ENCODE measurements around the gene CLIC1.

CLIC1 gene

GRCh38 chr6:31706599-31706998 lies 29.7 kb downstream of the CLIC1 start, which contains the start of gene LY6G6F:
TSS of gene LY6G6F (plus strand) at chr6:31706866. CDS start at chr6:31706907, 41 bp downstream.
- Histone ChIP-seq H3K36me3 (ENCODE audit: insufficient read depth, low read length) (no peaks in the 10 kb centered on the region), H3K9me2 (replicated peaks; ENCODE audit: low read depth, low read length) (no peaks in the 10 kb centered on the region), H3K4me3 (ENCODE audit: low read length, poor library complexity, severe bottlenecking) (no peak within 1 kb of the TSS), H3K4me1 (ENCODE audit: insufficient read depth, low read length, poor library complexity, severe bottlenecking) (peaks cover 20% of the 10 kb centered on the region), H4K20me1 (ENCODE audit: insufficient read depth, low read length, poor library complexity, severe bottlenecking) (peaks cover 6% of the 10 kb centered on the region), H3K9me3 (ENCODE audit: insufficient read depth, low read depth, low read length) (no peaks in the 10 kb centered on the region), H3K4me2 (ENCODE audit: low read depth, low read length, poor library complexity, severe bottlenecking) (no peak within 1 kb of the TSS), H3K79me2 (ENCODE audit: insufficient read depth, low read length) (peaks cover 12% of the 10 kb centered on the region), H2AFZ (ENCODE audit: low read length) (no peak within 1 kb of the TSS), H3K9ac (ENCODE audit: low read depth, low read length, poor library complexity, severe bottlenecking) (no peak within 1 kb of the TSS), H3F3A (ENCODE audit: low read depth) (no peaks in the 10 kb centered on the region), H3K27me3 (ENCODE audit: insufficient read depth, low read length, poor library complexity, severe bottlenecking) (no peaks in the 10 kb centered on the region)
- TF ChIP-seq EZH2phosphoT487 (IDR thresholded peaks at IDR 0.05; ENCODE audit: borderline replicate concordance) (no peak), CTCF (conservative IDR thresholded peaks at IDR 0.05; ENCODE audit: low read length) (no peak)

GRCh38 chr6:31705931-31706330 lies 30.4 kb downstream of the CLIC1 start:
- no peak for TF ChIP-seq CTCF (conservative IDR thresholded peaks at IDR 0.05; ENCODE audit: low read length)
- no peak for TF ChIP-seq EZH2phosphoT487 (IDR thresholded peaks at IDR 0.05; ENCODE audit: borderline replicate concordance)
- Histone ChIP-seq H2AFZ (ENCODE audit: low read length) (no peak overlapping the region), H3K4me1 (ENCODE audit: insufficient read depth, low read length, poor library complexity, severe bottlenecking) (peaks cover 20% of the 10 kb centered on the region)

GRCh38 chr6:31702819-31703716 lies 33.3 kb downstream of the CLIC1 start, which contains the start of gene ABHD16A:
TSS of gene ABHD16A (minus strand) at chr6:31703324. CDS start at chr6:31703281, 43 bp downstream.
- TF ChIP-seq CTCF (conservative IDR thresholded peaks at IDR 0.05; ENCODE audit: low read length) (no peak), EZH2phosphoT487 (IDR thresholded peaks at IDR 0.05; ENCODE audit: borderline replicate concordance) (no peak)
- H3K4me1 ChIP-seq (ENCODE audit: insufficient read depth, low read length, poor library complexity, severe bottlenecking): peaks cover 19% of the 10 kb centered on the region
- peak within 1 kb of the TSS; percentile 77 for H2AFZ ChIP-seq (ENCODE audit: low read length)
- peak within 1 kb of the TSS; percentile 88 for H3K9ac ChIP-seq (ENCODE audit: low read depth, low read length, poor library complexity, severe bottlenecking)
- peak within 1 kb of the TSS; percentile 88 for H3K4me2 ChIP-seq (ENCODE audit: low read depth, low read length, poor library complexity, severe bottlenecking)
- peak within 1 kb of the TSS; percentile 88 for H3K4me3 ChIP-seq (ENCODE audit: low read length, poor library complexity, severe bottlenecking)
- peaks cover 40% of the 10 kb centered on the region for H3K79me2 ChIP-seq (ENCODE audit: insufficient read depth, low read length)
- H3K27me3 ChIP-seq (ENCODE audit: insufficient read depth, low read length, poor library complexity, severe bottlenecking): no peaks in the 10 kb centered on the region
- peaks cover 15% of the 10 kb centered on the region for H4K20me1 ChIP-seq (ENCODE audit: insufficient read depth, low read length, poor library complexity, severe bottlenecking)
- no peaks in the 10 kb centered on the region for H3K36me3 ChIP-seq (ENCODE audit: insufficient read depth, low read length)
- no peaks in the 10 kb centered on the region for H3K9me3 ChIP-seq (ENCODE audit: insufficient read depth, low read depth, low read length)
- no peaks in the 10 kb centered on the region for H3K9me2 ChIP-seq (replicated peaks; ENCODE audit: low read depth, low read length)
- H3F3A ChIP-seq (ENCODE audit: low read depth): no peaks in the 10 kb centered on the region

More at GRCh38 chr6:31705931-31706330, 30.4 kb downstream of the CLIC1 start:
- no peak overlapping the region for H3K9ac ChIP-seq (ENCODE audit: low read depth, low read length, poor library complexity, severe bottlenecking)
- H3K9me3 ChIP-seq (ENCODE audit: insufficient read depth, low read depth, low read length): no peaks in the 10 kb centered on the region
- H3F3A ChIP-seq (ENCODE audit: low read depth): no peaks in the 10 kb centered on the region
- no peaks in the 10 kb centered on the region for H3K27me3 ChIP-seq (ENCODE audit: insufficient read depth, low read length, poor library complexity, severe bottlenecking)
- H3K36me3 ChIP-seq (ENCODE audit: insufficient read depth, low read length): no peaks in the 10 kb centered on the region
- peaks cover 19% of the 10 kb centered on the region for H3K79me2 ChIP-seq (ENCODE audit: insufficient read depth, low read length)
- H3K9me2 ChIP-seq (replicated peaks; ENCODE audit: low read depth, low read length): no peaks in the 10 kb centered on the region
- H4K20me1 ChIP-seq (ENCODE audit: insufficient read depth, low read length, poor library complexity, severe bottlenecking): peaks cover 12% of the 10 kb centered on the region
- H3K4me2 ChIP-seq (ENCODE audit: low read depth, low read length, poor library complexity, severe bottlenecking): no peak overlapping the region
- no peak overlapping the region for H3K4me3 ChIP-seq (ENCODE audit: low read length, poor library complexity, severe bottlenecking)

Data from Loucy (cell line).